GM18505 (cell line): ENCODE data around the gene TRPC1.

ENCODE experiments used
- ATAC-seq: cut with Tn5 transposase; IDR thresholded peaks from one replicate; pipeline ENCODE4 v1.9.1; 2021; ENCODE audit not compliant: unreplicated experiment
- POLR2A ChIP-seq: IDR thresholded peaks from 4 replicates; pipeline ENCODE4 v1.6.1; 2011; ENCODE audit warnings: borderline replicate concordance; ENCODE audit not compliant: insufficient read depth, insufficient read length; ENCODE audit errors: extremely low read depth

TRPC1 gene

DNA sequence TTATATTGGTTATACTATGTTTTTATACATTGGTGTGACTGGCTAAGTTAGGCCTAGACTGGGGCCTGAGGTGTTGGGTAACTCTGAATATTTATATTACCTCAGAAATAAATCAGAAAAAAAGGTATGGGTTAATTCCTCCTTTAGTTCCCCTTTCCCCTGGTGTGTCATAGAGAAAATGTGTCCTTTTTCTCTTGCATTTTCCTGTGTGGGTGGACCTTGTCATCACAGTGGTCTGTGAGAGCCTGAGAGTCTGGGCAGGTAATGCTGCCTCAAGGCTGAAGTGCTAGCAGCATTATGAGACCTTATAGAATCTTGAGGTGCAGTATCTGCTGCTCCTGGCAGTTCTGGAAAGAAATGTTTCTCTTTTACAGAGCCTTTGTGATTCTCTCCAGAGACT is 95.3 kb downstream of the TRPC1 start:
- ATAC-seq, result no peak

GRCh38 chr3:142828703-142829305 is 105.0 kb downstream of the TRPC1 start:
- ATAC-seq, result peak; percentile 97
- no peak for TF ChIP-seq POLR2A

More for the DNA sequence above, 95.3 kb downstream of the TRPC1 start:
- TF ChIP-seq POLR2A, result no peak

DNA sequence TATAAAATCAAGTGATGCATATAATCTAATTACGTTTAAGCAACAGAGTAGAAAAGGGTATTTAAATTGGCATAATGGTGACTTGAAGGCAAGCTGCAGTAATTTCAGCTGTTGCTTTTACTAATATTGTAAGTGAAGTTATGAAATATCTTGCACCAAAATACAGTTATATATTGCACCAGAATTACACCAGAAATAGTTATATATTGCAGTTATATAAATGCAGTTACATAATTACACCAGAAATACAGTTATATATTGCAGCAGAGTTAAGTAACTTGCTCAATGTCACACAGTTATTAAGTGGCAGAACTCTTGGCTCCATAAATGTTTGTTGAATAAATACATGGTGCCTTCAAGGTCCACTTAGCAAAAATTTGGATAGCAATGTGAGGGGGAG is 113.7 kb downstream of the TRPC1 start:
- TF ChIP-seq POLR2A, result no peak

DNA sequence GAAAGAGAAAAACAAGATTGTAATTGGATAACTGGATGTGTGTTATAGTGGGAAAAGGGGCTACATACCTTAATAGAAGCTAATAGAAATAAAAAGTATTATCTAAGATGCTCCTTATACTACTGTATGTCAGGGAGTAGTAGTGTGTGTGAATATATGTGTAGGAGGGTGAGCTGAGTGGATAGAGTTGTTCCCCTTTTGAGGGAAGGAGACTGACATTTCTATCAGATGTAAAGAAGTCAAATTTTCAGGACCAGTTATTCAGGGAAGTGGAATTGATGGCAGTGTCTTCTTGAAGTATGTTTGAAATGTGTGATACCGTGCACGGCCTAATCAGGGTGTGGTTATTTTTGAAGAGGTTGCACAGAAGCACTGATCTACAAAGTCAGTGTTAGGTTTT is 116.0 kb downstream of the TRPC1 start:
- TF ChIP-seq POLR2A, result no peak
- no peak for ATAC-seq

More for the DNA sequence above, 113.7 kb downstream of the TRPC1 start:
- ATAC-seq, result no peak

- no peak for TF ChIP-seq POLR2A
- ATAC-seq, result no peak
Observed at GRCh38 chr3:142844339-142844977, 120.6 kb downstream of the TRPC1 start.

DNA sequence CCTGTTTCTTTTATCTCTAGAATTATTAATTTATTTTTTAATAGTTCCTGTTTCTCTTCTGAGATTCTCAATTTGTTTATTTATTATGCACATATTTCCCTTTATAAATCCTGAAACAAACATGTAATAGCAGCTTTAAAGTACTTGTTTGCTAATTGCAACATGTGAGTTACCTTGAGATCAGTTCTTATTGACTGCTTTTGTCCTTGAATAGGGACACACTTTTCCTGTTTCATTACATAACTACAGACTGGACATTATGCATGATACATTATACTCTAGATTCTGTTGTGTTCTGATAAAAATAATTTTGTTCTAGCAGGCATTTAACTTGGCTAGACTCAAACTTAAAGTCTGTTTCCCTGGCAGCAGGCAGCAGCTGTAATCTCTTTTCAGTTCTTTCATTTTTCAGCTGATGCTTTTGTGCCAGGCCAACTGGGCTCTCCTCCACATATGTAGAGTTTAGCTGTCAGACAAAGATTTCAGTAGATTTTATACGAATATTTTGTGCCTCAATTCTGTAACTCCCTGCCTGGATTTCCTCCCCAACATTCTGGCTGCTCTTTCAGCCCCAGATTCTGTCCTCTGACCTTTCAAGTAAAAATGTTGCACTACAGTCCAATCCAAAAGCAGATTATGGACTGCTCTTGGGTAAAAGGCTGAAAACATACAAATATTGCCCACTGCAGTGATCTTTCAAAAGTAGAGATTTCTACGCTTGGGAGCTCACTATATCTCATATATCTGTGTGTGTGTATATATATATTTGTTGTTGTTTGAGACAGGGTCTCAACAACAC is 123.1 kb downstream of the TRPC1 start:
- ATAC-seq, result no peak
- TF ChIP-seq POLR2A, result no peak

DNA sequence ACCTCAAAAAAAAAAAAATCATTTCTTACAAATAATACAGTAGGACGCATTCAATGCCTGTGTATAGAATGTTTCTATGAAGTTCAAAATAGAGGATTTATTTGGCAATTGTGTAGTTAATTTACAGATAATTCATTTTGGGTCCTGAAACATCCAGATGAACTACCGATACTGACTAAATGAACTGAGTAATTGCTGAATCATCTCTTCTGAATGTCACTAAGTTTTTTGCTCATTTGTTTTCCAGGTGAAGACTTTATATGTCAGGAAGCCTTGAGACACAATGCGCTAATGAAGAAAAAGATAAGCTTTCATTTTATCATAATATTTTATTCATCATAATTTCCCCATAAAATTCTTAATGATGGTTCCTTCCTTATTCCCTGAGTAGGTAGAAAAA is 125.3 kb downstream of the TRPC1 start:
- ATAC-seq, result no peak
- TF ChIP-seq POLR2A, result no peak

- no peak for ATAC-seq
- TF ChIP-seq POLR2A, result no peak
Observed at GRCh38 chr3:142850395-142851023, 126.7 kb downstream of the TRPC1 start.

DNA sequence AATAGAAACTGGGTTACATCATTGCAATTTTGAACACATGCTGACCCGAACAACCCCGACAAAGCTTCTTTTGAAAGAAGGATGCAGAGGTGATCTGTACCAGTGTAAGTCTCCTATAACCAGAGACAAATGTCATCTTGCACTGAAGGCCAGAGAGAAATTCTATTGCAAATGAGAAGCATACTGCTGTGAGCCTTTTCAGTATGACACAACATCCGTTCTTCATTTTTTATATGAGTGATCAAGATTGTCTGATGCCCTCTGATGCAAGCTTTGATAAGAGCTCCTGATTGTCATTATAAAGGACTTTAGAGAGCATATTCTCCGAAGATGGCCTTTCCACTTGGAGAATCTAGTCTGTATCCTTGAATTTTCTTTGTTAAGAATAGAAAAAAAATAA is 128.2 kb downstream of the TRPC1 start:
- ATAC-seq, result no peak
- no peak for TF ChIP-seq POLR2A

DNA sequence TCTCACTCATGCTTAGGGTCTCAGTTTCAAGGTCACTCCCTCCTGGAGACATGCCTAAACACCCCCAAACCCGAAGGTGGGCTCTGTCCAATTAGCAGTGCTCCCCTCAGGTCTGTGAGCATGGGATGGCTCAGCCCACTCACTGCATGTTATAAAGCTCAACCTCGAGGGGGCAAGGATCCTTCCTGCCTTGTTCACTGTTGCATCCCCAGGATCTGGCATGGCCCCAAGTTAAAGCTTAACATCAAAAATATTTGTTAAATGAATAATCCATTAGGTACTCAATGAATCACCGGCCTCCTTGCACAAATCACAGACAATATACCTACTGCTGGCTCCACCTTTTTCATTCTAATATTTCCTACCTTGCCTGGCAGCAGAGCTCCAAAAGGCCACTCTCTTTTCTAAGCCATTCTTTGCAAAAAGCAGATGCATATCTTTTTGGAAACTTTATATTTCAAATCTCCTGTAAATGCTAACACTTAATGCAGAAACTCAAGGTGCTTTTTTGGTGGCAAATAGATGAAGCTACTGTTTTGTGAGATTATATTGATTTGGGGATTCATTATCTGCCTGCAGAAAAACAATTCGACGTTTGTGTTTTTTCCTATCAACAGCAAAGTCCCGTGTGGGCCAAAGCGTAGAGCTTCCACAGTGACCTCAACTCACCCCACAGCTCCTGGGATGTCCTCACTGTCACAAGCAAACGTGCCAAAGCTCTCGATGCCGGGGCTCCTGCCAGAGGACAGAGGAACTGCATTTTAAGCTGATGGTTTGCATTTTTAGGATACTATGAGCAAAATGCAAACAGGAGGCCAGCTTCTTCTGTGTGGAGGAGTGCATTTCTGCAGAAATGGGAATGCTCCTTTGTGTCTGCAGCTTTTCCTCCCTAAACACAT is 129.7 kb downstream of the TRPC1 start:
- ATAC-seq, result no peak
- no peak for TF ChIP-seq POLR2A

- ATAC-seq, result no peak
- no peak for TF ChIP-seq POLR2A
Observed at GRCh38 chr3:142857056-142857455, 133.2 kb downstream of the TRPC1 start.
